HG02852 (cell line): Measurements from ENCODE around the gene TSKU.
"Not testable (repeated sequence)": the region's sequence is repeated elsewhere in the genome, so short reads cannot be mapped to it uniquely, and the experiment has no call there.

ENCODE experiments used
- ATAC-seq: cut with Tn5 transposase; IDR thresholded peaks from one replicate; pipeline ENCODE4 v1.9.1; 2021; ENCODE audit warnings: mild to moderate bottlenecking, moderate library complexity; ENCODE audit not compliant: unreplicated experiment

Gene TSKU

GRCh38 chr11:76787911-76788596, 4.9 kb downstream of the TSKU start:
- no peak for ATAC-seq

- ATAC-seq = no peak
Measured at GRCh38 chr11:76788661-76789442, 5.7 kb downstream of the TSKU start.

GRCh38 chr11:76789443-76789719, 6.2 kb downstream of the TSKU start:
- no peak for ATAC-seq

- ATAC-seq = no peak
Measured at GRCh38 chr11:76790251-76790650, 7.1 kb downstream of the TSKU start.

GRCh38 chr11:76791002-76791770, 8.0 kb downstream of the TSKU start:
- not testable (repeated sequence) for ATAC-seq

- no peak for ATAC-seq
Measured at GRCh38 chr11:76791861-76792260, 8.7 kb downstream of the TSKU start.

GRCh38 chr11:76792505-76793264, 9.5 kb downstream of the TSKU start:
- ATAC-seq = no peak

GRCh38 chr11:76793391-76794291, 10.5 kb downstream of the TSKU start:
- ATAC-seq = no peak

GRCh38 chr11:76794371-76795289, 11.5 kb downstream of the TSKU start:
- no peak for ATAC-seq

- no peak for ATAC-seq
Measured at GRCh38 chr11:76795290-76795935, 12.3 kb downstream of the TSKU start.

GRCh38 chr11:76795936-76796441, 12.8 kb downstream of the TSKU start:
- ATAC-seq = no peak

GRCh38 chr11:76796511-76797198, 13.5 kb downstream of the TSKU start:
- no peak for ATAC-seq

GRCh38 chr11:76797341-76798201, 14.4 kb downstream of the TSKU start:
- no peak for ATAC-seq

GRCh38 chr11:76798202-76798581, 15.0 kb downstream of the TSKU start:
- ATAC-seq = no peak

- ATAC-seq = no peak
Measured at GRCh38 chr11:76798671-76799065, 15.5 kb downstream of the TSKU start.

GRCh38 chr11:76799066-76799804, 16.1 kb downstream of the TSKU start:
- ATAC-seq = peak; percentile 72
